ENCODE measurements around the gene CCZ1B.
"Not testable (repeated sequence)": the region's sequence is repeated elsewhere in the genome, so short reads cannot be mapped to it uniquely, and the experiment has no call there.

GRCh38 chr7:6847751-6848150 is 21.7 kb upstream of the CCZ1B start:
- TF ChIP-seq CTCF (IDR thresholded peaks at IDR 0.05); EZH2 (IDR thresholded peaks at IDR 0.05; ENCODE audit: borderline replicate concordance, insufficient read depth, low read depth, low read length, poor library complexity, severe bottlenecking): not testable (repeated sequence)

All from B cell (primary cell).